ENCODE data around the gene LTBR. TPM values are rescaled to one million over a fixed set of nuclear protein-coding genes. Genes with fewer than 3 reads are reported as not detected.

Gene LTBR
- total RNA-seq, 1 experiment from 2014 or later: 4.8 TPM

DNA sequence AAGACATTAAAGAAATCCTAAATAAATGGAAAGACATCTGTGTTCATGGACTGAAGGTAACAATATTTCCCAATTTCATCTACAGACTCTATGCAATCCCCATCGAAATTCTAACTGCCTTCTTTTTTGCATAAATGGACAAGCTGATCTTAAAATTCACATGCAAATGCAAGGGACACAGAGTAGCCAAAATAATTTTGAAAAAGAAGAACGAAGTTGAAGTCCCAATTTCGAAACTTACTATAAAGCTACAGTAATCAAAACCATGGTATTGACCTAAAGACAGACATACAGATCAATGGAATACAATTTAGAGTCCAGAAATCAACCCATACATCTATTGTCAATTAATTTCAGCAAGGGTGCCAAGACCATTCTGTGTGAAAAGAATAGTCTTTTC lies 44.4 kb downstream of the LTBR start:
- Histone ChIP-seq H3K23me2 (ENCODE audit: insufficient read length, low read depth, low read length, poor library complexity, severe bottlenecking) (no peaks in the 10 kb centered on the region), H3T11ph (ENCODE audit: low read length) (no peak overlapping the region), H3K4ac (ENCODE audit: low read depth, low read length) (no peak overlapping the region), H3K27me3 (ENCODE audit: insufficient read depth, low read length) (no peaks in the 10 kb centered on the region), H2AK5ac (ENCODE audit: insufficient read length, low read length) (no peak overlapping the region), H3K79me1 (ENCODE audit: insufficient read depth, low read depth, low read length, poor library complexity, severe bottlenecking) (no peaks in the 10 kb centered on the region), H2BK15ac (ENCODE audit: low read depth, low read length) (no peak overlapping the region), H2BK5ac (ENCODE audit: insufficient read length, low read length) (no peak overlapping the region), H2BK20ac (ENCODE audit: low read depth, low read length, poor library complexity, severe bottlenecking) (no peak overlapping the region), H3K4me1 (ENCODE audit: insufficient read depth, low read length) (no peaks in the 10 kb centered on the region; the same call in 1 of the 2 replicates), H3K18ac (ENCODE audit: insufficient read length, low read depth, low read length) (no peak overlapping the region), H2BK12ac (ENCODE audit: insufficient read length, low read depth, low read length) (no peak overlapping the region), H3K9me3 (ENCODE audit: control insufficient read depth, low read depth, low read length) (no peaks in the 10 kb centered on the region), H3K4me2 (ENCODE audit: insufficient read depth, insufficient read length, low read length) (no peak overlapping the region), H4K8ac (replicated peaks; ENCODE audit: insufficient read length, low read depth, low read length) (no peak overlapping the region), H3K23ac (ENCODE audit: insufficient read length, low read depth, low read length) (no peak overlapping the region), H2BK120ac (ENCODE audit: low read depth, low read length, poor library complexity, severe bottlenecking) (no peak overlapping the region), H3K9ac (ENCODE audit: extremely low read depth, insufficient read length, low read length) (no peak overlapping the region), H3K79me2 (ENCODE audit: insufficient read depth, low read length) (no peaks in the 10 kb centered on the region), H4K91ac (ENCODE audit: insufficient read length, low read depth, low read length) (no peak overlapping the region), H3K14ac (ENCODE audit: insufficient read depth, low read length) (no peak overlapping the region), H4K5ac (ENCODE audit: insufficient read length, low read depth, low read length) (no peak overlapping the region), H3K56ac (ENCODE audit: insufficient read length, low read depth, low read length) (no peak overlapping the region), H2AFZ (ENCODE audit: low read length) (no peak overlapping the region), H4K20me1 (ENCODE audit: control insufficient read depth, insufficient read depth, insufficient read length) (no peaks in the 10 kb centered on the region), H3K27ac (ENCODE audit: insufficient read length, low read depth, low read length) (no peak overlapping the region)
- Mint-ChIP-seq H3K4me3 (no peak overlapping the region), H3K27me3 (ENCODE audit: low read depth) (peaks cover 2% of the 10 kb centered on the region), H3K36me3 (ENCODE audit: insufficient read depth in 1 of 3, low read depth in 3 of 3) (no peaks in the 10 kb centered on the region), H3K4me1 (peaks cover 5 to 12% of the 10 kb centered on the region in 2 experiments), H3K27ac (no peak overlapping the region), H3K9me3 (no peaks in the 10 kb centered on the region)
- DNase-seq: no peak
- TF ChIP-seq, protein P1, sequence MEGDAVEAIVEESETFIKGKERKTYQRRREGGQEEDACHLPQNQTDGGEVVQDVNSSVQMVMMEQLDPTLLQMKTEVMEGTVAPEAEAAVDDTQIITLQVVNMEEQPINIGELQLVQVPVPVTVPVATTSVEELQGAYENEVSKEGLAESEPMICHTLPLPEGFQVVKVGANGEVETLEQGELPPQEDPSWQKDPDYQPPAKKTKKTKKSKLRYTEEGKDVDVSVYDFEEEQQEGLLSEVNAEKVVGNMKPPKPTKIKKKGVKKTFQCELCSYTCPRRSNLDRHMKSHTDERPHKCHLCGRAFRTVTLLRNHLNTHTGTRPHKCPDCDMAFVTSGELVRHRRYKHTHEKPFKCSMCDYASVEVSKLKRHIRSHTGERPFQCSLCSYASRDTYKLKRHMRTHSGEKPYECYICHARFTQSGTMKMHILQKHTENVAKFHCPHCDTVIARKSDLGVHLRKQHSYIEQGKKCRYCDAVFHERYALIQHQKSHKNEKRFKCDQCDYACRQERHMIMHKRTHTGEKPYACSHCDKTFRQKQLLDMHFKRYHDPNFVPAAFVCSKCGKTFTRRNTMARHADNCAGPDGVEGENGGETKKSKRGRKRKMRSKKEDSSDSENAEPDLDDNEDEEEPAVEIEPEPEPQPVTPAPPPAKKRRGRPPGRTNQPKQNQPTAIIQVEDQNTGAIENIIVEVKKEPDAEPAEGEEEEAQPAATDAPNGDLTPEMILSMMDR (conservative IDR thresholded peaks at IDR 0.05): no peak
- WGBS (ENCODE audit: extremely low coverage, insufficient read length, low lambda C conversion rate): no CpG with 5 or more reads among the region's 3 CpGs

Measured in H9 (cell line).